Pancreas (tissue), 10 donors: ENCODE data around the gene NFIA. TPM values are rescaled to one million over a fixed set of nuclear protein-coding genes. Genes with fewer than 3 reads are reported as not detected.

ENCODE experiments used
- ATAC-seq, 4 donors: fragments of 200-7000 bp; cut with Tn5 transposase; one replicate each; pipeline versions ENCODE4 v1.8.0 to v1.9.1; 2020; ENCODE audit warnings: mild to moderate bottlenecking in 4 of 4, moderate library complexity in 4 of 4
- DNase-seq, 6 donors: peaks; one replicate each; pipeline ENCODE4 v3.0.0-alpha.2; 2020
- FAIRE-seq: peaks from 2 replicates; lab custom pipeline; 2012; peaks lifted over from hg19 to GRCh38; lab: Jason Lieb, UNC
- H3K27ac ChIP-seq, 4 donors: fragments of 200-600 bp; sonication (generic); 1 replicate in 3 of 4; 2 replicates in 1 of 4; pipeline versions ENCODE4 v1.5.0 to v1.8.0; 2020
- H3K27me3 ChIP-seq, 4 donors: fragments of 200-600 bp; one replicate each; pipeline ENCODE4 v1.8.0; 2021
- H3K36me3 ChIP-seq, 3 donors: fragments of 200-600 bp; sonication (generic) in 1 of 3; one replicate each; pipeline versions ENCODE4 v1.5.0 to v1.8.0; 2020 to 2021
- H3K4me1 ChIP-seq, 3 donors: fragments of 200-600 bp; one replicate each; pipeline ENCODE4 v1.8.0; 2021
- H3K4me3 ChIP-seq, 4 donors: fragments of 200-600 bp; sonication (generic) in 2 of 4; one replicate each; pipeline versions ENCODE4 v1.5.0 to v1.8.0; 2020 to 2021
- H3K9me3 ChIP-seq, 4 donors: fragments of 200-600 bp; one replicate each; pipeline ENCODE4 v1.8.0; 2021
- CTCF ChIP-seq, 4 donors: fragments of 200-600 bp; sonication (generic) in 3 of 4; IDR thresholded peaks; one replicate each; pipeline versions ENCODE4 v1.5.0 to v1.8.0; 2021; ENCODE audit warnings: antibody characterized with exemption in 4 of 4
- WGBS, 2 donors: extraction: QIAGEN DNeasy Blood & Tissue Kit; methylation state at CpG; one replicate each; pipeline ENCODE4 v1.1.7; 2013; 5-methylcytosine and 5-hydroxymethylcytosine counted together
- intact Hi-C, 3 donors: fragments of 100-400 bp; cut with DNase I; formaldehyde crosslinking; loops; one replicate each; pipeline versions ENCODE4 v1.11.1 to v1.14.2; 2022
- polyA plus RNA-seq, 2 donors: library from polyadenylated mRNA; stranded (reverse); fragments of 200-250 nt; gene quantifications; one replicate each; pipeline ENCODE4 v1.2.3, GENCODE V29; 2013
- total RNA-seq, 6 donors: library from RNA; stranded (reverse); fragmentation: NEBNext Ultra II Directional in 4 of 6; extraction: Animal tissue kit (Norgen Biotek cat#: 25700) in 4 of 6; gene quantifications; one replicate each; pipeline versions ENCODE4 v1.2.1 to v1.2.4, GENCODE V29; 2021 to 2023
- donor health status: healthy with polysubstance abuse.
- donor health status: DM: no; HTN: no; CAD: no; lungs with moderate emphysema.
- donor health status: DM: no; HTN: no; CAD: no.
- donor health status: control.
- donor health status: control.
- donor health status: Bipolar disorder and iron deficiency.
- donor health status: DM: yes; HTN: yes; CAD: no.
- donor health status: DM: no; HTN: no; CAD: no.
- donor health status: DM: no; HTN: no; CAD: no.
- donor health status: DM: yes; HTN: yes; CAD: no.

The NFIA gene
- total and polyA plus RNA-seq, 8 donors = 4.9 to 48.1 (median 30.2) TPM

GRCh38 chr1:61184714-61185106, 102.3 kb downstream of the NFIA start:
- 0 to 2% methylated on average over 3 of the region's 3 CpGs for WGBS, 2 donors
- intact Hi-C loops = no loop called here
- Histone ChIP-seq H3K4me1 (peaks cover 3 to 42% (median 30%) of the 10 kb centered on the region in 3 donors), H3K4me3 (peak overlapping the region in 2 of 4 donors; percentile 40 to 46), H3K27me3 (no peaks in the 10 kb centered on the region), H3K27ac (peak overlapping the region; percentile 85 to 95 (median 88)), H3K9me3 (no peaks in the 10 kb centered on the region), H3K36me3 (no peaks in the 10 kb centered on the region)
- FAIRE-seq (no peak), DNase-seq (no peak), ATAC-seq (peak in 2 of 4 donors; percentile 1)
- no peak for TF ChIP-seq CTCF (IDR thresholded peaks at IDR 0.05)

DNA sequence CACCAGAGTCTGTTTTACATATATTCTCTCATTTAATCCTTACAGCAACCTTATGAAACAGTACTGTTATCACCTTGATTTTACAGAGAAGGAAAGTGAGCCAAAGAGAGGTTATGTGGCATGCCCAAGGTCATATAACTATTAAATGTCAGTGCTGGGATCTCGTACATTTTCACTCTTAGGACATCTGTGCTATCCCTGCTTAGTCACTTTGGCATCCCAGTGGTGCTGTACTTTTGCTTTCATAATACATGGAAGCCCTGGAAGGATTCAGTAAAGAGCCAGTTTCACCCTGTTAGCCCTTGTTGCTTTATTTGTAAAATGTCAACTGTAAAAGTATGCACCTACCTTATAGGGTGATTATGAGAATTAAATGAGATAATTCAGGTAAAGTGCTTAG, 104.4 kb downstream of the NFIA start:
- Histone ChIP-seq H3K36me3 (no peaks in the 10 kb centered on the region), H3K27ac (no peak overlapping the region), H3K4me3 (no peak overlapping the region), H3K4me1 (peaks cover 3 to 36% (median 29%) of the 10 kb centered on the region in 3 donors), H3K27me3 (no peaks in the 10 kb centered on the region), H3K9me3 (no peaks in the 10 kb centered on the region)
- 27 to 33% methylated on average over 1 of the region's 1 CpG for WGBS, 2 donors
- no peak for TF ChIP-seq CTCF (IDR thresholded peaks at IDR 0.05)
- no peak for FAIRE-seq
- ATAC-seq = no peak
- DNase-seq = no peak
- intact Hi-C loops = no loop called here

- Histone ChIP-seq H3K4me3 (no peak overlapping the region), H3K36me3 (no peaks in the 10 kb centered on the region), H3K27me3 (no peaks in the 10 kb centered on the region), H3K27ac (no peak overlapping the region), H3K4me1 (peaks cover under 1 to 28% (median 22%) of the 10 kb centered on the region in 3 donors), H3K9me3 (no peaks in the 10 kb centered on the region)
- ATAC-seq (no peak), DNase-seq (no peak), FAIRE-seq (no peak)
- WGBS, 2 donors = 89 to 92% methylated on average over 10 of the region's 10 CpGs
- TF ChIP-seq CTCF (IDR thresholded peaks at IDR 0.05) = no peak
- intact Hi-C loops = no loop called here
Measured at GRCh38 chr1:61187352-61188086, 105.2 kb downstream of the NFIA start.

DNA sequence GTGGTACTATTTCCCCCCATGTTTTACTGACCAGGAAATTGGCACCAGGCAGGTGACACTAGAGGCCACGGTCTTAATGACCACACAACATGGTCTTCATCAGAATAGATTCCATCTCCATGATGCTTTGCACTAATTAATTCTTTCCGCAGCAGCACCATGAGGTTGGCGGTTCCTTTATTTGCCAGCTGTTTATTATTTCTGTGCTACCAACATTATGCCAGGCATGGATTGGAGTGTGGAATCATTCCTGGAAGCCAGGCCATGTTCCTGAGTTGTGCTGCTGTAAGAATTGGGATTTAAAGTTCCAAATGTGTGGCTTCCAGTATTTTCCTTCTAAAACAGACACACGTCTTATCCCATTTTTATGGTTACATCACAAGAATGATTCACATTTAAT, 107.8 kb downstream of the NFIA start:
- FAIRE-seq = no peak
- TF ChIP-seq CTCF (IDR thresholded peaks at IDR 0.05) = no peak
- Histone ChIP-seq H3K4me1 (peaks cover 9 to 32% (median 22%) of the 10 kb centered on the region in 3 donors), H3K27ac (no peak overlapping the region), H3K27me3 (no peaks in the 10 kb centered on the region), H3K9me3 (no peaks in the 10 kb centered on the region), H3K4me3 (no peak overlapping the region), H3K36me3 (no peaks in the 10 kb centered on the region)
- no peak for DNase-seq
- ATAC-seq = no peak
- intact Hi-C loops = no loop called here
- 90 to 91% methylated on average over 4 of the region's 4 CpGs for WGBS, 2 donors
